Sigmoid colon (tissue), 4 donors: ENCODE data around the gene TTN.

Experiments
- POLR2A ChIP-seq, 2 donors: fragments of 450-650 bp; IDR thresholded peaks; one replicate each; pipeline ENCODE4 v1.6.1; 2016; ENCODE audit warnings: antibody characterized with exemption in 2 of 2, mild to moderate bottlenecking in 2 of 2, moderate library complexity in 2 of 2
- POLR2AphosphoS5 ChIP-seq, 4 donors: sonication (generic); formaldehyde crosslinking; IDR thresholded peaks; one replicate each; pipeline ENCODE4 v1.6.1; 2017; ENCODE audit warnings: antibody characterized with exemption in 4 of 4
- TF ChIP-seq, protein P1 (sequence below), 4 experiments: fragments of 450-650 bp in 3 of 4; fragments of 200-600 bp in 1 of 4; IDR thresholded peaks; one replicate each; pipeline ENCODE4 v1.5.1; 2016 to 2019; ENCODE audit warnings: antibody characterized with exemption in 4 of 4, mild to moderate bottlenecking in 3 of 4, moderate library complexity in 2 of 4

DNA sequence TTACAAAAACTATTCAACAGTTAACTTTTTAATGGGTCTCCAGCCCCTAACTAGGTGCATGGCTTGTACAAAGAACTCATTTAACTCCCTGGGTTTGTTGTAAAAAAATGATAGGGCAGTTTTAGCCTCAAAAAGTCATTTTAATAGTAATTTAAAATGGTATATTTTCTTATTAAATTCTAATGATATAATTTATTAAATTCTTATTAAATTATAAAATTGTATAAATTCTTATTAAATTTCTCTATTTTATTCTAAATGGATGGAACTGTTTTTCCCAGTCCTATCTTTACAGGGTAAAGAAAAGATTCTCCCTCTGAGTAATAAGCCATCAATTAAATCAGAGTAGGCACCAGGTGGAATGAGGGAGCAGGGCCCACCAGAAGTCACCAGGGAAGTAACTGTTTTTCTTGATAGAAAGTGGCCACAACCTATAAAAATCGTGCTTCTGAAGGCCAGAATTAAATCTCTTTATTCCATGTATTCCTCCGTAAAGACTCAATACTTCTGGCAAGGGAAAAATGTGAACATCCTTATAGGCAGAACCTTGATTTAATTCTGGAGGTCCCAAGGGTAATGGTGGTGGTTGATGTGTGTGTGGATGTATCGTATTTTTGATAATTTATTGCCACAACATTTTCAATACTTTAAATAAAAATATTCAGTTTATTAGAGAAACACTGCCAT is 329.6 kb downstream of the TTN start:
- no peak for TF ChIP-seq POLR2A (IDR thresholded peaks at IDR 0.05)
- TF ChIP-seq, protein P1, sequence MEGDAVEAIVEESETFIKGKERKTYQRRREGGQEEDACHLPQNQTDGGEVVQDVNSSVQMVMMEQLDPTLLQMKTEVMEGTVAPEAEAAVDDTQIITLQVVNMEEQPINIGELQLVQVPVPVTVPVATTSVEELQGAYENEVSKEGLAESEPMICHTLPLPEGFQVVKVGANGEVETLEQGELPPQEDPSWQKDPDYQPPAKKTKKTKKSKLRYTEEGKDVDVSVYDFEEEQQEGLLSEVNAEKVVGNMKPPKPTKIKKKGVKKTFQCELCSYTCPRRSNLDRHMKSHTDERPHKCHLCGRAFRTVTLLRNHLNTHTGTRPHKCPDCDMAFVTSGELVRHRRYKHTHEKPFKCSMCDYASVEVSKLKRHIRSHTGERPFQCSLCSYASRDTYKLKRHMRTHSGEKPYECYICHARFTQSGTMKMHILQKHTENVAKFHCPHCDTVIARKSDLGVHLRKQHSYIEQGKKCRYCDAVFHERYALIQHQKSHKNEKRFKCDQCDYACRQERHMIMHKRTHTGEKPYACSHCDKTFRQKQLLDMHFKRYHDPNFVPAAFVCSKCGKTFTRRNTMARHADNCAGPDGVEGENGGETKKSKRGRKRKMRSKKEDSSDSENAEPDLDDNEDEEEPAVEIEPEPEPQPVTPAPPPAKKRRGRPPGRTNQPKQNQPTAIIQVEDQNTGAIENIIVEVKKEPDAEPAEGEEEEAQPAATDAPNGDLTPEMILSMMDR (IDR thresholded peaks at IDR 0.05): no peak
- no peak for TF ChIP-seq POLR2AphosphoS5 (IDR thresholded peaks at IDR 0.05)
